ENCODE data around the gene PTP4A1.

PTP4A1 gene

GRCh38 chr6:63589952-63590411, 17.7 kb downstream of the PTP4A1 start:
- no peak overlapping the region for H3K9ac ChIP-seq (ENCODE audit: low read depth, low read length)
- peaks cover 7% of the 10 kb centered on the region for H3K4me1 ChIP-seq (ENCODE audit: control insufficient read depth, insufficient read depth, low read length)
- H3K27me3 ChIP-seq (ENCODE audit: control insufficient read depth, insufficient read depth, low read length) = no peaks in the 10 kb centered on the region

DNA sequence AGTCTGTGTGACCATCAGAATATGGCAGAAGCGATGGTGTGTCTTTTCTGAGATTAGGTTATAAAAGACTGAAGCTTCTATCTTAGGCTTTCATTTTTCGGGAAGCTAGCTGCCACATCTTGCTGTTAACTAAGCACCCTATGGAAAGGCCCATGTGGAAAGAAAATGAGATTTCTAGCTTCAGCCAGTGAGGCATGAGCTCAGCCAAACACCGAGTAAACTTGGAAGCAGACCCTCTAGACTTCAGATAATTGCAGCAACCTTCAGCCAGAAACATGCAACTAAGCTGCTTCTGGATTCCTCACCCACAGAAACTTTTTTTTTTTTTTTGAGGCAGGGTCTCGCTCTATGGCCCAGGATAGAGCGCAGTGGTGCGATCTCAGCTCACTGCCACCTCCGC, 20.6 kb downstream of the PTP4A1 start:
- no peak overlapping the region for H3K4me3 ChIP-seq (ENCODE audit: low read depth, low read length)
- H3K9ac ChIP-seq (ENCODE audit: low read depth, low read length) = no peak overlapping the region

More at GRCh38 chr6:63589952-63590411, 17.7 kb downstream of the PTP4A1 start:
- no peaks in the 10 kb centered on the region for H3K36me3 ChIP-seq (ENCODE audit: control insufficient read depth, insufficient read depth, low read length)
- no peaks in the 10 kb centered on the region for H3K9me3 ChIP-seq (ENCODE audit: control insufficient read depth, insufficient read depth, low read length)
- no peak overlapping the region for H3K4me3 ChIP-seq (ENCODE audit: low read depth, low read length)

GRCh38 chr6:63597141-63598048, 25.1 kb downstream of the PTP4A1 start:
- Histone ChIP-seq H3K9ac (ENCODE audit: low read depth, low read length) (peak overlapping the region; percentile 28), H3K4me3 (ENCODE audit: low read depth, low read length) (peak overlapping the region; percentile 82)

More for the DNA sequence above, 20.6 kb downstream of the PTP4A1 start:
- no peaks in the 10 kb centered on the region for H3K36me3 ChIP-seq (ENCODE audit: control insufficient read depth, insufficient read depth, low read length)
- H3K27me3 ChIP-seq (ENCODE audit: control insufficient read depth, insufficient read depth, low read length) = no peaks in the 10 kb centered on the region
- H3K9me3 ChIP-seq (ENCODE audit: control insufficient read depth, insufficient read depth, low read length) = no peaks in the 10 kb centered on the region
- H3K4me1 ChIP-seq (ENCODE audit: control insufficient read depth, insufficient read depth, low read length) = peaks cover 7% of the 10 kb centered on the region

GRCh38 chr6:63598049-63599036, 26.1 kb downstream of the PTP4A1 start:
- no peaks in the 10 kb centered on the region for H3K36me3 ChIP-seq (ENCODE audit: control insufficient read depth, insufficient read depth, low read length)
- H3K9ac ChIP-seq (ENCODE audit: low read depth, low read length) = peak overlapping the region; percentile 57
- H3K4me1 ChIP-seq (ENCODE audit: control insufficient read depth, insufficient read depth, low read length) = no peaks in the 10 kb centered on the region
- no peaks in the 10 kb centered on the region for H3K27me3 ChIP-seq (ENCODE audit: control insufficient read depth, insufficient read depth, low read length)
- H3K9me3 ChIP-seq (ENCODE audit: control insufficient read depth, insufficient read depth, low read length) = no peaks in the 10 kb centered on the region
- peak overlapping the region; percentile 82 for H3K4me3 ChIP-seq (ENCODE audit: low read depth, low read length)

More at GRCh38 chr6:63597141-63598048, 25.1 kb downstream of the PTP4A1 start:
- H3K9me3 ChIP-seq (ENCODE audit: control insufficient read depth, insufficient read depth, low read length) = no peaks in the 10 kb centered on the region
- no peaks in the 10 kb centered on the region for H3K27me3 ChIP-seq (ENCODE audit: control insufficient read depth, insufficient read depth, low read length)
- no peaks in the 10 kb centered on the region for H3K36me3 ChIP-seq (ENCODE audit: control insufficient read depth, insufficient read depth, low read length)
- no peaks in the 10 kb centered on the region for H3K4me1 ChIP-seq (ENCODE audit: control insufficient read depth, insufficient read depth, low read length)

- Histone ChIP-seq H3K4me3 (ENCODE audit: low read depth, low read length) (no peak overlapping the region), H3K27me3 (ENCODE audit: control insufficient read depth, insufficient read depth, low read length) (no peaks in the 10 kb centered on the region), H3K4me1 (ENCODE audit: control insufficient read depth, insufficient read depth, low read length) (no peaks in the 10 kb centered on the region), H3K9me3 (ENCODE audit: control insufficient read depth, insufficient read depth, low read length) (no peaks in the 10 kb centered on the region), H3K36me3 (ENCODE audit: control insufficient read depth, insufficient read depth, low read length) (no peaks in the 10 kb centered on the region), H3K9ac (ENCODE audit: low read depth, low read length) (no peak overlapping the region)
Measured at GRCh38 chr6:63599243-63599642, 27.0 kb downstream of the PTP4A1 start.

DNA sequence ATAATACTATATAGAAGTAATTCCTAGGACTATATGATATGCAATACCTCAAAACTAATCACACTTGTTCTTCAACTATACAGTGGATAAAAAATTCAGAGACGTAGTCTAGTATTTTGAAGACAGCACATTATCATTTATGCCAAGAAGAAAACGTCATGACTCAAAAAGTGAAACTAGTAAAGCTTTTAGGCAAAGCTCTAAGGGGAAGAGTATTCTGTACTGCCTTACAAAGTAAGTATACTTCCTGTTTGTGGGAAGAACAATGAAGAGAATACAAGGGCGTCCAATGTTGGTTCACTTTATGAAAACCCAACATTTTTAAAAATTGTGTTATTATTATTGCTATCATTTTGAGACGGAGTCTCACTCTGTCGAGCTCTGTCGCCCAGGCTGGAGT, 27.9 kb downstream of the PTP4A1 start:
- no peak overlapping the region for H3K9ac ChIP-seq (ENCODE audit: low read depth, low read length)
- no peaks in the 10 kb centered on the region for H3K9me3 ChIP-seq (ENCODE audit: control insufficient read depth, insufficient read depth, low read length)
- no peaks in the 10 kb centered on the region for H3K27me3 ChIP-seq (ENCODE audit: control insufficient read depth, insufficient read depth, low read length)
- H3K4me1 ChIP-seq (ENCODE audit: control insufficient read depth, insufficient read depth, low read length) = no peaks in the 10 kb centered on the region
- H3K36me3 ChIP-seq (ENCODE audit: control insufficient read depth, insufficient read depth, low read length) = no peaks in the 10 kb centered on the region
- no peak overlapping the region for H3K4me3 ChIP-seq (ENCODE audit: low read depth, low read length)

GRCh38 chr6:63609231-63609630, 37.0 kb downstream of the PTP4A1 start:
- H3K36me3 ChIP-seq (ENCODE audit: control insufficient read depth, insufficient read depth, low read length) = no peaks in the 10 kb centered on the region
- no peaks in the 10 kb centered on the region for H3K4me1 ChIP-seq (ENCODE audit: control insufficient read depth, insufficient read depth, low read length)
- H3K27me3 ChIP-seq (ENCODE audit: control insufficient read depth, insufficient read depth, low read length) = no peaks in the 10 kb centered on the region
- no peak overlapping the region for H3K4me3 ChIP-seq (ENCODE audit: low read depth, low read length)
- H3K9me3 ChIP-seq (ENCODE audit: control insufficient read depth, insufficient read depth, low read length) = no peaks in the 10 kb centered on the region
- H3K9ac ChIP-seq (ENCODE audit: low read depth, low read length) = no peak overlapping the region

DNA sequence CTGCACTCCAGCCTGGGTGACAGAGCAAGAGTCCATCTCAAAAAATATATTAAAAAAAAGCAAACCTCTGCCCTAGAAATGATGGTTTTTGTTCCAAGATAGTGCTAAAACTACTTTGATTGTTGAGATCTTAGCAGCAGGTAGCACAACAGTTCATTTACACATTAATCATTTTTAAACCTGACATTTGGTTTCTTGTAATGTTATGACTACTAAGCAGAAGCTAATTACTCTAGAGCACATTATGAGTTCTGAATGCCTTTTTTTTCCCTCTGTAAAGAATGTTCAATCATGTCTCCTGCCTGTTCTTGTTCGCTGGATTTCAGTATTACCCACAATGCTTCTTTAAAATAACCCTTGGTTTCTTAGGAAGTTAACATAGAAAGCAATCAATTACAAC, 38.7 kb downstream of the PTP4A1 start:
- H3K9me3 ChIP-seq (ENCODE audit: control insufficient read depth, insufficient read depth, low read length) = no peaks in the 10 kb centered on the region
- H3K4me3 ChIP-seq (ENCODE audit: low read depth, low read length) = no peak overlapping the region
- H3K36me3 ChIP-seq (ENCODE audit: control insufficient read depth, insufficient read depth, low read length) = no peaks in the 10 kb centered on the region
- no peaks in the 10 kb centered on the region for H3K4me1 ChIP-seq (ENCODE audit: control insufficient read depth, insufficient read depth, low read length)
- no peaks in the 10 kb centered on the region for H3K27me3 ChIP-seq (ENCODE audit: control insufficient read depth, insufficient read depth, low read length)
- H3K9ac ChIP-seq (ENCODE audit: low read depth, low read length) = no peak overlapping the region

GRCh38 chr6:63611560-63611959, 39.3 kb downstream of the PTP4A1 start:
- Histone ChIP-seq H3K9me3 (ENCODE audit: control insufficient read depth, insufficient read depth, low read length) (no peaks in the 10 kb centered on the region), H3K36me3 (ENCODE audit: control insufficient read depth, insufficient read depth, low read length) (no peaks in the 10 kb centered on the region), H3K9ac (ENCODE audit: low read depth, low read length) (no peak overlapping the region), H3K27me3 (ENCODE audit: control insufficient read depth, insufficient read depth, low read length) (no peaks in the 10 kb centered on the region), H3K4me1 (ENCODE audit: control insufficient read depth, insufficient read depth, low read length) (no peaks in the 10 kb centered on the region), H3K4me3 (ENCODE audit: low read depth, low read length) (no peak overlapping the region)

DNA sequence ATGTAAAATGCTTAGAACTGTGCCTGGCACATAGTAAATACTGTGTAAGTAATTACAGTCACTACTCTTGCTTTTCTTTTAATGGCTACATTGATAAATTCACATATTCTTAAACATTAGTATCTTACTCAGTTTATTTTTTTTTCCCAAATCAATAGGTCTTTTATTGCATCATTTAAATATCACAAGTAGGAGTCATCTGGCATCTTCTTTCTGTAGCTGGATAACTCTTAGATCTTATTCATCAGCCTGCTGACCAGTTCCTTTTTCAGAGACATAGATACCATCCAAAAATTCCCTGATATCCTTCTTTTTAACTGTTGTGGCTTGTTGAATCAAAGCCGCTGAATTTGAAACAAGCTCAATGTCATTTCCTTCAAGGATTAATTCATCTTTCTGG, 43.3 kb downstream of the PTP4A1 start:
- Histone ChIP-seq H3K4me3 (ENCODE audit: low read depth, low read length) (no peak overlapping the region), H3K4me1 (ENCODE audit: control insufficient read depth, insufficient read depth, low read length) (no peaks in the 10 kb centered on the region), H3K9me3 (ENCODE audit: control insufficient read depth, insufficient read depth, low read length) (no peaks in the 10 kb centered on the region), H3K36me3 (ENCODE audit: control insufficient read depth, insufficient read depth, low read length) (no peaks in the 10 kb centered on the region), H3K27me3 (ENCODE audit: control insufficient read depth, insufficient read depth, low read length) (no peaks in the 10 kb centered on the region), H3K9ac (ENCODE audit: low read depth, low read length) (no peak overlapping the region)

Measured in iPS-15b (cell line).